NCI-H2029 (cell line): ENCODE measurements around the gene SYNGR4.
A peak's percentile ranks its signal among the peaks of the same experiment; 100 is the strongest.
"Not testable (repeated sequence)": the region's sequence is repeated elsewhere in the genome, so short reads cannot be mapped to it uniquely, and the experiment has no call there.

Experiments used
- DNase-seq: peaks from one replicate; lab custom pipeline; 2025; lab: John Stamatoyannopoulos, UW

Gene SYNGR4, protein sequence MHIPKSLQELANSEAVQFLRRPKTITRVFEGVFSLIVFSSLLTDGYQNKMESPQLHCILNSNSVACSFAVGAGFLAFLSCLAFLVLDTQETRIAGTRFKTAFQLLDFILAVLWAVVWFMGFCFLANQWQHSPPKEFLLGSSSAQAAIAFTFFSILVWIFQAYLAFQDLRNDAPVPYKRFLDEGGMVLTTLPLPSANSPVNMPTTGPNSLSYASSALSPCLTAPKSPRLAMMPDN

DNA sequence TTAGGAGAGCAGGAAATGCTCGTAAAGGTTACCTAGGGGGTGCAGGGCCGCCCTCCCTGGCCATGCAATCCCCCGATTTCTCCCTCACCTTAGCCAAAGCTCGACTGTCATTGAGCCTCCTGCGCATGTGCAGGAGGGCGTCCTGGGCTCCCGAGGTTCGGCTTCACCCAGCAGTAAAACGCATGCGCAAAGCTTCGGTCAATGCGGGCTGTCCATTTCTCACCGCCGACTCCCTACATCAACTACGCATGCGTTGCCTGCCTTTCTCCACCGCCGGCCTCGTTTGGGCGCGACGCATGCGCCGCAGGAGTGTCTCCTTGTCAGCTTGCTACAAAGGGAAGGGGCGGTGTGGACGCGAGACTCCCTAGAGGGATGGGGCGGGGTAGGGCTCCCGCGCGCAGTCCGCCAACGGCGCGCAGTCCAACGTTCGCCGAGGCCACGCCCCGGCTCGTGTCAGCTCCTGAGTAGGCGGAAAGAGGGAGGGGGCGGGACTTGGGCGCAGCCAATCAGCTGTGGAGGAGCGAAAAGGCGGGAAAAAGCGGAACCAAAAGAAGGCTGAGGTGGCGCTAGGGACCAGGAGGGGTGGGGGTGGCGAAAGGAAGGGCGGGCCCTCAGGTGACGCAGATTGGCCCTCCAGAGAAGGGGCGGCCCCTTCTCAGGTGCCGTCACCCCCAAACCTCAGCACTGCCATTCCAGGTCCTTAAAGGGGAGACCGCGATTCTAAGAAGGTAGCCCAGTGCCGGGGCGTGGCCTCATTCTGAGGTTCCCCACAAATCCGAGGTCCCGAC, at the start of gene SYNGR4, which contains the start of gene TMEM143:
TSS of gene SYNGR4 (plus strand) at position 558 of the 788 bp plus-strand sequence. CDS start 1,476 bp downstream, outside the sequence.
TSS of gene TMEM143 (minus strand) at position 131 of the 788 bp plus-strand sequence. CDS start at position 111, 20 bp downstream.
- DNase-seq: peak; percentile 99

DNA sequence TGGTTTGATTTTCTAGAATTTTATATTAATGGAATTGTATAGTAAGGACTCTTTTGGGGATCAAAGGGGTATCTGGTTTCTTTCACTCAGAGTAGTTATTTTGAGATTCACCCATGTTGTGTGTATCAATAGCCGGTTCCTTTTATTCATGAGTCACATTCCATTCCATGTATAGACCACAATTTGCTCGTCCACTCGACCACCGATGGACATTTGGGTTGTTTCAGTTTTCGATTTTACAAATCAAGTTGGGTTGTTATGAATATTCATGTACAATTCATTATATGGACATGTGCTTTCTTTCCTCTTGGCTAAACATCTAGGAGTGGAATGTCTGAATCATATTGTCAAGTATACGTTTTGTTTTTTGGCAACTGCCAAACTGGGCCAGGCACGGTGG, 48.5 kb upstream of the SYNGR4 start:
- no peak for DNase-seq

DNA sequence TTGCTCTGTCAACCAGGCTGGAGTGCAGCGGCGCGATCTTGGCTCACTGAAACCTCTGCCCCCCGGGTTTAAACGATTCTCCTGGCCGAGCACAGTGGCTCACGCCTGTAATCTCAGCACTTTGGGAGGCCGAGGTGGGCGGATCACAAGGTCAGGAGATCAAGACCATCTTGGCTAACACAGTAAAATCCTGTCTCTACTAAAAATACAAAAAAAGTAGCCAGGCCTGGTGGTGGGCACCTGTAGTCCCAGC, 46.5 kb upstream of the SYNGR4 start:
- DNase-seq: not testable (repeated sequence)

DNA sequence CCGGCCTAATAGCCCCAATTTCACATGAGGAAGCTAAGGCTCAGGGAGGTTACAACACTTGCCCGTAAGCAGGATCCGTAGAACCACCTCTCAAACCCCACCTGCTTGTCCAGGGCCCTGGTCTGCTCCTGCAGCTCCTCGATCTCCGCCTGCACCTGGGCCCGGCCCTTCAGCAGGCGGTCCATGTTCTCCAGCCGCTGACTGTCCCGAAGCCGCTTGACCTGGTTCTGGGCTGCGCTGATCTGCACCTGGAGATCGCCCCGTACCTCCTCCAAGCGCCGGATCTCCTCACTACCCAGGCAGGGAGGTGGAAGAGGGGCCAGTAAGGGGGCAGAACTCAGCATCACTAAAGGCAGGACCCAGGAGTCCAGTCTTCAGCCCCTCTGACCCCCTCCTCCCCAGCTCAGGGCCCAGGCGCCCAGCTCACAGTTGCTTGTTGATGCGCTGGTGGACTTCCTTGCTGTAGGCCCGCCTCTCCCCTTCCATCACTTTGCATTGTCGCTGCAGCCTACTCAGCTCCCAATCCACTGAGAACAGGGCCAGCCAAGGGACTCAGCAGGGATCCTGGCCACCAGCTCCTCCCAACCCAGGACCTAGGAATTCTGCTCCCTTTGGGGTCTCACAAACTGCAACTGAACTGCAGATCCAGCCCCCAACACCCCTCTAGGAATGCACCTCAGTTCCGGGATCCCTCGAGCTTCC, 45.7 kb upstream of the SYNGR4 start:
- no peak for DNase-seq

DNA sequence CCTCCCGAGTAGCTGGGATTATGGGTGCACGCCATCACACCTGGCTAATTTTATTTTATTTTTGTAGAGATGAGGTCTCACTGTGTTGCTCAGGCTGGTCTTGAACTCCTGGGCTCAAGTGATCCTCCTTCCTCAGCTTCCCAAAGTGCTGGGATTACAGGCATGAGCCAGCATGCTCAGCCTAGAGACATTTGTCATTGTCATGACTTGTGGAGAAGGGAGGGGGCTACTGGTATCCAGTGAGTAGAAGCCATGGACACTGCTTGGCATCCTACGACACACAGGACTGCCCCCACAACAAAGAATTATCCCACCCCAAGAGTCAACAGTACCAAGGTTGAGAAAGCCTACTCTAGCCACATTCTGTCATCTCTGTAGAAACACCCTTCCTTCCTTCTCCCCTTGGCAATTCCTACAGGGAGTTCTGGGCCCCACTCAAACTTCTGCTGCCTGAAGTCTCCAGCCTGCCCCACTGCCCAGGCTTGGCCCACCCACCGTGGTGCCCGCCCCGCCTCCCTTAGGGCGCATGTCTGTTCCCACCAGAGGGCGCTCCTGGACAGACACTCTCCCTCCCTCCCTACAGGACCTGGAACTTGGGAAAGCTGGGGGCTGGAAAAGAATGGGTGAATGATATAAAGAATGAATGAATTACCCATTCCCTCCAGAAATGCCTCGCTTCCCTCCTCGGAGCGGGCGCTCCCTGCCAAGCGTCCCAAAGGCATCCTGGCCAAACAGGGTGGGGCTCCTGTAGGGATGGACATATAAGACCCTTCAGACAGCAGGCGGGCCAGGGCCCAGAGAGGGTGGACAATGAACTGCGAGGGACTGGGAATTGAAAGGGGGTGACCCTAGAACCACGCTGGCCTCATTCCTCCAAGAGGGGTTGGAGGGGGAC, 44.3 kb upstream of the SYNGR4 start:
- peak; percentile 69 for DNase-seq

DNA sequence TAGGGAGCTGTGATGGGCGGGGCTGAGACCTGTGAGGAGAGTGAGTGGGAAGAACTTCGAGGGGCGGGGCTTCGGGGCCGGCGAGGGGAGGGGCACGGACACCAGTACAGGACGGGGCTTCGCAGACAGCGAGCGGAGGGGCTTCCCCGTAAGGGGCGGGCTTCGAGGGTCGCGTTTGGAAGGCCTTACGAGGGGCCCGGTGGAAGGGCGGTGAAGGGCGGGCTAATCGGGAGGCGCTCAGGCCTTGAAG, 42.9 kb upstream of the SYNGR4 start:
- DNase-seq: peak; percentile 97

DNA sequence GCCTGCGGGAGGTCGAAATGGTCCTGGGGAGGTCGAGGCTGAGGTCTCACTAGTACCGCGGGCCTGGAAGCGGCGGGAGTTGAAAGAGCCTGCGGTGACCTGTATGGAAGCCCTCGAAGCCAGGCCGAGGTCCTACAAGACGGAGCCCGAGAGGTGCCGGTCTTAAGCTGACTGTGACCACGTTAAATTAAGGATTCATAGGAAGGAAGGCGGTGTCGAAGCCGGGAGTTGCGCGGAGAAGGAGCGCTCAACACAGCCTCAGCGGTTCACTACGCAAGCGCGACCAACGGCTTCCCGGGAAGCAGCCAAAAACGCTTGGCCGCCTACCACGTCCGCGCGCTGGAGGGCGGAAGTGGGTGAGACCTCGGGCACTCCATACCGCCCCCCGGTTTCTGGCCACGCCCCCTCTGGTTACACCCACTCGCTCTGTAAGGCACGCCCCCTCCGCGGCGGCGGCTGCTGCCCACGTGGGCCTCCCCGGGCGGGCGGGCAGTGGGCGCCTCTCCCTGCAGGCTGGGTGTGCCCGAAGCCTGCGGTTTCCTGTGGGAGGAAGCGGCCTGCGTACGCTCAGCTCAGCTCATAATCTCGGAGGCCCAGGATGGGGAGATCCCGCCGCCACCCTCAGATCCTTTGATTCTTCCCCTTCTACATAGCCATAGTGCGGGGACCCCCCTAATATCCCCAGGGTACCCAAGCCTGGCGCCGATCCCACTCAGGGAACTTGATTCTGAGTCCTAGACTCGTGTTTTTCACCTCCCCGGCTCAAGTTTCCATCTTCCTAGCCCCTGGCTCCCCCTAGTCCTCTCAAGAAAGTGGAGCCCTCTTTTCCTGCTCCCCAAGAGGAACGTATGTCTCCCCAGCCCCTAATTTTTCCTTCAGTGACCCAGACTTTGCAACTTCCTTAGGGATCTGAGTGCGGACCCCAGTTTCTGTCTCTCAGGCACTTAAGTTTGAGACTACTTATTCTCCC, 42.3 kb upstream of the SYNGR4 start:
- DNase-seq: peak; percentile 98

DNA sequence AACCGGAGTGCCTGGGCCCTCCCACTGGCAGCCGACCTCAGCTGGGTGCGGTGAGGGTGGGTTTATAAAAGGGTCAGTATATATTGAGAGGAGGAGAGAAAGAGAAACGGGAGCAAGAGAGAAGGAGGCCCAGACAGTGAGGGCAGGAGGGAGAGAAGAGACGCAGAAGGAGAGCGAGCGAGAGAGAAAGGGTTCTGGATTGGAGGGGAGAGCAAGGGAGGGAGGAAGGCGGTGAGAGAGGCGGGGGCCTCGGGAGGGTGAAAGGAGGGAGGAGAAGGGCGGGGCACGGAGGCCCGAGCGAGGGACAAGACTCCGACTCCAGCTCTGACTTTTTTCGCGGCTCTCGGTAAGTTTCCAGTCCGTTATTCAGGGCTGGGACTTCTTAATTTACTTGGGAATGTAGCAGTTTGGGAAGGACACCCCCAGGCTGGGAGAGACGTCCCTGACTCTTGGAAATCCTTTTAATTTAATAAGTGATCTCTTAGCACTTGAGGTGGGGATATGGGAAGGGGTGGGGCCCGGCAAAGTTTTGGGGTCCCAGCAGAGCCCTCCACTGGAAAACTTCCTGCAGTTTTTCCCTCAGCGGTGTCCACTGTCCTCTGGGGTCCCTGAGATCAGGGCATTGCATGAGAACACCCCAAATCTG, 38.8 kb upstream of the SYNGR4 start, which contains the start of gene EMP3:
TSS of gene EMP3 (plus strand) at position 288 of the 646 bp plus-strand sequence. CDS start 1,293 bp downstream, outside the sequence.
- DNase-seq: no peak

DNA sequence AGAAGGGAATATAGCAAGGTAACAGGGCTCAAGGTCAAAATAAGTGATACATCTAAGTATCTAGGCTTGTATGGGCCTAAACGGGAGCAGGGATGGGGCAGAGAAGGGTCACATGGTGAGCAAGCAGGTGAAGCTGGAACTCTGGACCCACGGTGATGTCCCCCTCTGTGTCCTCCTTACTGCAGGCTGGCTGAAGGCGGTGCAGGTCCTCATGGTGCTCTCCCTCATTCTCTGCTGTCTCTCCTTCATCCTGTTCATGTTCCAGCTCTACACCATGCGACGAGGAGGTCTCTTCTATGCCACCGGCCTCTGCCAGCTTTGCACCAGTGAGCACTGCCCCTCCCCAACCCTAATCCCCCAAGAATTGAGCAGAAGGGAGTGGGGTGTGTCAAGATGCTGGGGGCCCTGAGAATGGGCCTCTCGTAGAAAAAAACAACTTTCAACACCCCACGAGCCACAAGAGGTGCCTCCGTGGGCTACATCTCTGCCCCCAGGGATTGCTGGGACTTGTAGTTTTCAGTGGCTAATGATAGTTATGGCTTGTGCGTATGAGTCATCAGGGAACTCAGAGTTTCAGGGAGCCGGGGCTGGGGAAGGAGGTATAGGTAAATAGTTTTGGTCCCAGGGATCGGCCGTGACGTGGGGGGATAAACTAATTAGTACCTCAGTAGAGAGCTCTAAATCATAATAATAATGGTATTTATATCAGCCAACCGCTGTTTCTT, 34.8 kb upstream of the SYNGR4 start:
- DNase-seq: no peak

DNA sequence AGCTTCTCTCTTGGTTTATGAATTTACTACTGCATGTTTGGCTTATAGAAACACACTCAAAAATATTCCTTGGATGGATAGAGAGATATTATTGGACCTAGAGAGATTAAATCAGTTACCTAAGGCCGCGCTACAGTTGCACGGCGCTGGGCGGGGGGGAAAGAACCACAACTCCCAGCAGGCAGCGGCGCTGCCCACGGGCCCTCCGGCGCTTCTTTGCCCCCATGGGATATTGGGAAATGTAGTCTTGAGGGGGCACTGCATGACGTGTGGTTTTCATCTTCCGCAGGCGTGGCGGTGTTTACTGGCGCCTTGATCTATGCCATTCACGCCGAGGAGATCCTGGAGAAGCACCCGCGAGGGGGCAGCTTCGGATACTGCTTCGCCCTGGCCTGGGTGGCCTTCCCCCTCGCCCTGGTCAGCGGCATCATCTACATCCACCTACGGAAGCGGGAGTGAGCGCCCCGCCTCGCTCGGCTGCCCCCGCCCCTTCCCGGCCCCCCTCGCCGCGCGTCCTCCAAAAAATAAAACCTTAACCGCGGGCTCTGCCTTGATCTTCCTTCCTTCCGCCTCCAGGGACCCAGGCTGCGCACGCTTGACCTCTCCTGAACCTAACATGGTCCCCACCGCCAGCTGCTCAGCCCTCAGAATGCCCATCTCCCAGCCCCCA, 34.0 kb upstream of the SYNGR4 start:
- DNase-seq: peak; percentile 88

DNA sequence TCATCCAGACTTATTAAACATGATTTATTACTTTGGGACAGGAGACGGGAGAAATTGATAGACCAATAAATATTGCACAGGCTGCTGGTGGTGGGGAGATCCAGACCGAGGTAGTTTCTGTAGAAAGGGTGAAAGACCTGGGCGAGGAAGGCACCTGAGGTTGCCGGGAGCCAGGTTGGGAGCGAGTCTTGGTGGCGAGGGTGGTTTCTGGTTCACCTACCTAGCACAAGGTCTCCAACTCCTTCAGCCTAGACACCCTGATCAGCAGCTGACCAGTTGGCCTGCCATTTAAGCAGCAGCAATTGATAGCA, 31.9 kb upstream of the SYNGR4 start:
- no peak for DNase-seq

DNA sequence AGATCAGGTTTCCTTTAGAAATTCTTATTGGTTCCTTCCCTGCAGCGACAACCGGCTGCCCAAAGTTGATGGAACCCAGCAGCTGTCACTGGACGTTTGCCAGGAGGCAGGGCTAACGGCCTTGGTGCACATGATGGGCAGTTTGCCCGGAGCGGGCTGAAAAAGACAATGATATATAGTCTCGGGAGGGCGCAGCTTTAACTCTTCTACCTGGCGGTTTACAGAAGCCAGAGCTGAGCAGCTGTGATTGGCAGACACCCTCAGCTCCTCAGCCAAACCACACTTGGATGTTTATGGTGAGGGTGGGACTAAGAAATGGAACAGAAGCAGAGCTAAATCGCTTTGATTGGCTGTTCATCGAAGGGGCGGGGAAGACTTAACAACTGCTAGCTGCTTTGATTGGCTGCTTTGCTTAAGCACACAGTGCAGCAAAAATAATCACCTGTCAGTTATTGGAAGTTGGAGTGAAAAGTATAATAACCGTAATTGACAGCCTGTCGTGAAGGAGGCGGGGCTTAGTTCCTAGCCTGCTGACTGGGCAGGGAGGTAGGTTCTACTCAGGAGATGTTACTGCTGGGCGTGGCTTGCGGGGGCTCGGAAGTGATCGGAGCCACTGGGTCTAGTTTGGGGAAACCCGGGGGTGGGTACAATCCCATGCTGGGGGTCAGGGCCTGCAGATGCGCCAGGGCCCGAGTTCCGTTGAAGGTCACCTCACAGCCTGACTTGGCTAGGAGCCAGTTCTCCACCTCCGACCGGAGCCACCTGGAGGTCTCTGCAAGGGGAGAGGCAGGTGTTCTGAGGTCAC, 31.3 kb upstream of the SYNGR4 start:
- DNase-seq: peak; percentile 100

DNA sequence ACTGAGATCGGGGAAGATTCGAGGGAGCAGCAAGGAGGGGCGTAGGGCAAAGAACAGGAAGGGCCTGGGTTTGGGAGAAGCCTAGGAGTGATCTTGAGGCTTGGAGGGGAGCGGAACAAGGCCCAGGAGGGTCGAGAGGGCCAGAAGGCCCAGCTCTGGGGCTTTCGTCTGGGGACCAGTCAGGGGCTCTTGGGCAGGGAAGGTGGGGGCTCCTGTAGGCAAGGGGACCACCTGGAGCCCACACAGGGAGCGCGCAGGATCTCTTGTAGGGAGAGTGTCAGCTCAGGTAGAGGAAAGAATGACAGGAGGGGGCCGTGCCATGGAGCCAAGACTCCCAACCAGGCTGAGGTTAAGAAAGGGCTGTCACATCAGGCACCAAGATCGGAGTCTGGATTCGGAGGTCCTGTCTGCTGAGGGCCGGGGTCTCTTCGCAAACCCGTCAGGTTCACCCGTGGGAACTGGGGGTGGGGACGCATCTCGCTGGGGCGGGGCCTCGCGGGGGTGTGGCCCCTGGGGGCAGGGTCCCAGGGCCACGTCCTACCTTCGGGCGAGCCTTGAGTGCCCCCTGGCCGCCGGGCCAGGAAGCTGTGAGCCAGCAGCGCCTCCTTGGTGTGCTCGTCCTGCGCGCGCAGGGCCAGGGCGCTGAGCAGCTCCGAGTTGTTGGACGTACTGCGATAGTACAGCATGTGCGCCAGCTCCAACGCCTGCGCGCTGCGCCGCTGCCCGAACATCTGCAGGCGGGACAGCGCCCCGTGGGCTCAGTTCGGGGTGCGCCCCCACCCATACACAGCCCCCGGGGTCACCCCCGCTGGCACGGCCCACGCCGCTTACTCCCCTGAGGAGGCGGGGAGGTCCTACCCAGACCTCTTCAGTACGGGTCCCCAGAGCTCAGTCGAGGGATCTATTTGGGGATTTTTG, 30.4 kb upstream of the SYNGR4 start:
- DNase-seq: peak; percentile 91

DNA sequence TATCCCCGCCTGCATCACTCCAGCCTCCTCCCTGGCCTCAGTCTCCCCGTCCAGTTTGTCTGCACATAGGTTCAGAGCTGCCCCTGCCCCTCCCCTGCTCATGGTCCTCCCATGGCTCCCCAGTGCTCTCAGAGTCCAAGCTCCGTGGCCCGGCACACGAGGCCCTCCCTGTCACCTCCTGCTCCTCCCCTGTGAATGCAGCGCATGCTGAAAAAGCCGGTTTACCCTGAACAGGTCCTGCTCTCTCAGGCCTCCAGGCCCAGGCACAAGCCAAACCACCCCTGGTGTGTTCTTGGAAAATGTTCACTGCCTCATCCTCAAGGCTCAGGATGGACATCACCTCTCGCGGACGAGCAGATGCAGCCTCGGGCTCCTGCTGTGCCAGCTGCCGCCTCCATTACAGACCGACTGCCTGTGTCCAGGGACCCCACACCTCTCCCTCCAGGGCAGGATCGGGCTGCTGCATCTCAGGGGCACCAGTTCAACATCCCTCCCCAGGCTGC, 25.9 kb upstream of the SYNGR4 start:
- DNase-seq: no peak

DNA sequence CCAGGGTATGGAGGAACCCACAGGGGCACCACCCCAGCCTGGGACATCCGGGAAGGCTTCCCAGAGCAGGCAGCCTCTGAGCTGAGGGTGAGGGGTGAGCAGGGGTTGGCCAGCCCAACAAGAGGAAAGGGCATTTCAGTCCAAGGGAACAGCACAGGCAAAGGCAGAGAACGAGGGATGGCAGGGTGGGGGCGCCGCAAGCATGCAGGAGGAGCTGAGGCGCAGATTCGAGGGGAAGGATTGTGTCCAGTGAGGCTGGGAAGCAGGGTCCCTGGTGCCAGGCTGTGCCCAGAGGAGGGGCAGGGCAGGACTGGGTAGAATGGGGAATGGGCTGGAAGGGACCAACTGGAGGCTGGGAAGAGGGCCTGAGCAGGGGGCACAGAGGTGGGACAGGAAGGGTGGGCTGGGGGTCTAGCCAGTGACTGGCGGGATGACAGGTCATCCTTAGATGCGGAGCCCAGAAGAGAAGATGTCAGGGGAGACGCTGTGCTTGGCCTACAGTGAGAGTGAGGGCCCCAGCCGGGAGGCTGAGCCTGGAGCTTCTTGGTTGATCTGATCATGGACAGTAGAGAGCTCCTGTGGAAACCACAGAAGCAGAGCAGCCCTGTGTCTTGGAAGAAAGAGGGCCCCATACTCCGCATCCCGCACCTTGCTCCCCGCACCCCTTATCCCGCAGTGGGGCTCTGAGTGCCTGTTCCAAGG, 25.2 kb upstream of the SYNGR4 start:
- no peak for DNase-seq

DNA sequence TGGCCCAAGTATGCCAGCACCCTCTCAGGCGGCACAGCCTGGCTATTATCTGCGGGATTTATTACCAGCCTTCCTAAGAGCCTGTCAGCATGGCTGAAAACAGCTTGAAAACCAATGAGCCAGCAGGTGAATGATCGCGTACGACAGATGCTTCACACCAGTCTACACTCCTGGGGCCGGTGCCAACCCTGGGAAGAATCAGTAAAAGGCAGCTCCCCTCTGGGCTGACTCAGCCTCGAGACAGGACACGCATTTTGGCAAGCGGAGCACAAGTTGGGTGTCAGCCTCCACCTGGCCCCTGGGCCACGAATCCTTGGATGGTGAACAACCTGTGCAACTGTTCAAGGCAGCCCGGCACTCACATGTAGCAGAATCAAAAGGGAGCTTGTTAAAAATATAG, 23.2 kb upstream of the SYNGR4 start:
- peak; percentile 32 for DNase-seq
